H1 (cell line): ENCODE results near the gene LGI4. TPM values are rescaled to one million over a fixed set of nuclear protein-coding genes. Genes with fewer than 3 reads are reported as not detected.

Experiments used
- CTCF ChIA-PET: fragments of 300-600 bp; sonication (Branson Sonifier 250); formaldehyde crosslinking; loops from one replicate; lab custom pipeline; 2021; ENCODE audit not compliant: partially characterized antibody; lab: Charles Lee
- POLR2A ChIA-PET: fragments of 300-600 bp; sonication (Branson Sonifier 250); formaldehyde crosslinking; loops from one replicate; lab custom pipeline; 2021; ENCODE audit warnings: inconsistent platforms; ENCODE audit not compliant: partially characterized antibody; lab: Charles Lee
- DNase-seq, 2 experiments: peaks; one replicate each; pipeline versions ENCODE4 v3.0.0 to v3.0.0-alpha.2; 2010 to 2022; ENCODE audit warnings: low spot score in 2 of 2, low read depth in 1 of 2, mixed read lengths in 1 of 2
- FAIRE-seq: peaks from 2 replicates; lab custom pipeline; 2011; peaks lifted over from hg19 to GRCh38; lab: Jason Lieb, UNC
- H2AFZ ChIP-seq: 2 replicates; pipeline ENCODE4 v1.8.1; 2012; ENCODE audit warnings: low read length, inconsistent platforms
- H2AK5ac ChIP-seq: 2 replicates; pipeline ENCODE4 v1.6.1; 2013; ENCODE audit warnings: low read depth, low read length
- H2BK120ac ChIP-seq: replicated peaks from 2 replicates; pipeline ENCODE3; 2013; ENCODE audit warnings: low read depth, low read length, inconsistent platforms
- H2BK12ac ChIP-seq: 2 replicates; pipeline ENCODE4 v1.6.1; 2013; ENCODE audit warnings: low read depth, low read length
- H2BK15ac ChIP-seq: 2 replicates; pipeline ENCODE4 v1.6.1; 2013; ENCODE audit warnings: low read length
- H2BK20ac ChIP-seq: 2 replicates; pipeline ENCODE4 v1.6.1; 2013; ENCODE audit warnings: low read length
- H2BK5ac ChIP-seq: 2 replicates; pipeline ENCODE4 v1.6.1; 2013; ENCODE audit warnings: low read depth, low read length
- H3K14ac ChIP-seq: 2 replicates; pipeline ENCODE4 v1.6.1; 2013; ENCODE audit warnings: inconsistent platforms; ENCODE audit not compliant: insufficient read length
- H3K18ac ChIP-seq: 2 replicates; pipeline ENCODE4 v1.6.1; 2013; ENCODE audit warnings: low read length; ENCODE audit errors: extremely low read depth
- H3K23ac ChIP-seq: 2 replicates; pipeline ENCODE4 v1.6.1; 2013; ENCODE audit warnings: inconsistent platforms; ENCODE audit not compliant: insufficient read length
- H3K23me2 ChIP-seq: 2 replicates; pipeline ENCODE4 v1.6.1; 2013; ENCODE audit warnings: low read depth, low read length
- H3K27ac ChIP-seq: 2 replicates; pipeline ENCODE4 v1.6.1; 2011; ENCODE audit warnings: low read depth, low read length, inconsistent platforms
- H3K27me3 ChIP-seq, 4 experiments: replicated peaks in 1 of 4; 1 replicate in 1 of 4; 2 replicates in 3 of 4; pipeline versions ENCODE4 v1.6.1 to v1.8.1; 2011 to 2013; ENCODE audit warnings: low read length in 3 of 4, mild to moderate bottlenecking in 3 of 4, inconsistent platforms in 2 of 4, mixed read lengths in 2 of 4, moderate library complexity in 1 of 4; ENCODE audit not compliant: control insufficient read depth in 3 of 4, insufficient read depth in 3 of 4; ENCODE audit errors: extremely low read depth in 1 of 4
- H3K36me3 ChIP-seq, 4 experiments: 2 replicates each; pipeline versions ENCODE4 v1.6.1 to v1.8.1; 2011 to 2013; ENCODE audit warnings: mild to moderate bottlenecking in 4 of 4, low read length in 3 of 4, moderate library complexity in 2 of 4, control low read depth in 1 of 4, inconsistent platforms in 1 of 4; ENCODE audit not compliant: insufficient read depth in 4 of 4, control insufficient read depth in 2 of 4
- H3K4ac ChIP-seq: replicated peaks from 2 replicates; pipeline ENCODE3; 2013; ENCODE audit warnings: low read length, low read depth, mixed read lengths, inconsistent platforms; ENCODE audit not compliant: insufficient read length
- H3K4me1 ChIP-seq, 4 experiments: replicated peaks in 1 of 4; 1 replicate in 1 of 4; 2 replicates in 3 of 4; pipeline versions ENCODE4 v1.6.1 to v1.8.1; 2011 to 2013; ENCODE audit warnings: low read length in 3 of 4, inconsistent platforms in 2 of 4, mixed read lengths in 1 of 4; ENCODE audit not compliant: insufficient read depth in 4 of 4, control insufficient read depth in 3 of 4
- H3K4me2 ChIP-seq, 2 experiments: 2 replicates each; pipeline versions ENCODE4 v1.6.1 to v1.8.1; 2011 to 2013; ENCODE audit warnings: low read depth in 2 of 2, low read length in 2 of 2, control low read depth in 1 of 2, inconsistent platforms in 1 of 2, mild to moderate bottlenecking in 1 of 2; ENCODE audit not compliant: insufficient read depth in 1 of 2
- H3K4me3 ChIP-seq, 4 experiments: fragments of 200-600, 300-600 bp in 1 of 4; sonication (generic), shearing (Covaris generic), sonication (Bioruptor Twin) in 1 of 4; 2 replicates each; pipeline versions ENCODE4 v1.5.1 to v1.8.1; 2011 to 2016; ENCODE audit warnings: low read length in 4 of 4, low read depth in 3 of 4, control low read depth in 2 of 4, inconsistent platforms in 2 of 4, mild to moderate bottlenecking in 2 of 4, mixed read lengths in 1 of 4, moderate library complexity in 1 of 4; ENCODE audit not compliant: insufficient read depth in 2 of 4; ENCODE audit errors: extremely low read depth in 1 of 4
- H3K56ac ChIP-seq: replicated peaks from 2 replicates; pipeline ENCODE3; 2013; ENCODE audit warnings: low read depth, mild to moderate bottlenecking, mixed read lengths, low read length, inconsistent platforms; ENCODE audit not compliant: insufficient read length
- H3K79me1 ChIP-seq: 2 replicates; pipeline ENCODE4 v1.6.1; 2013; ENCODE audit warnings: low read depth, low read length, control low read depth
- H3K79me2 ChIP-seq, 2 experiments: 2 replicates each; pipeline versions ENCODE4 v1.6.1 to v1.8.1; 2012 to 2013; ENCODE audit warnings: low read length in 2 of 2, mild to moderate bottlenecking in 2 of 2, inconsistent platforms in 1 of 2; ENCODE audit not compliant: insufficient read depth in 2 of 2, control insufficient read depth in 1 of 2
- H3K9ac ChIP-seq, 4 experiments: replicated peaks in 1 of 4; 1 replicate in 1 of 4; 2 replicates in 3 of 4; pipeline versions ENCODE4 v1.6.1 to v1.8.1; 2011 to 2013; ENCODE audit warnings: low read depth in 3 of 4, low read length in 3 of 4, control low read depth in 2 of 4, mild to moderate bottlenecking in 2 of 4, moderate library complexity in 2 of 4, inconsistent platforms in 1 of 4; ENCODE audit errors: extremely low read depth in 1 of 4
- H3K9me3 ChIP-seq, 2 experiments: 2 replicates each; pipeline versions ENCODE4 v1.6.1 to v1.8.1; 2012 to 2013; ENCODE audit warnings: mild to moderate bottlenecking in 2 of 2, moderate library complexity in 2 of 2, control low read depth in 1 of 2, inconsistent platforms in 1 of 2, low read depth in 1 of 2, low read length in 1 of 2, mixed read lengths in 1 of 2; ENCODE audit not compliant: insufficient read depth in 2 of 2
- H4K20me1 ChIP-seq, 2 experiments: replicated peaks in 1 of 2; 2 replicates each; pipeline versions ENCODE3 to v1.8.1; 2011 to 2013; ENCODE audit warnings: inconsistent platforms in 2 of 2, low read length in 2 of 2, mild to moderate bottlenecking in 1 of 2; ENCODE audit not compliant: insufficient read depth in 2 of 2, control insufficient read depth in 1 of 2
- H4K5ac ChIP-seq: 2 replicates; pipeline ENCODE4 v1.6.1; 2013; ENCODE audit warnings: low read length, low read depth, mixed read lengths, inconsistent platforms; ENCODE audit not compliant: insufficient read length
- H4K8ac ChIP-seq: 2 replicates; pipeline ENCODE4 v1.8.0; 2013; ENCODE audit warnings: mild to moderate bottlenecking, moderate library complexity, low read length, inconsistent platforms; ENCODE audit not compliant: insufficient read depth; ENCODE audit errors: extremely low read depth
- H4K91ac ChIP-seq: replicated peaks from 2 replicates; pipeline ENCODE3; 2013; ENCODE audit warnings: low read length, mixed read lengths, inconsistent platforms; ENCODE audit not compliant: insufficient read length
- BCL11A ChIP-seq, 2 experiments: IDR thresholded peaks; one replicate each; pipeline ENCODE4 v1.6.1; 2011; ENCODE audit warnings: low read depth in 2 of 2, low read length in 2 of 2, mild to moderate bottlenecking in 2 of 2
- CREB1 ChIP-seq: IDR thresholded peaks from 2 replicates; pipeline ENCODE4 v1.6.1; 2012; ENCODE audit warnings: inconsistent platforms
- E2F6 ChIP-seq: IDR thresholded peaks from 2 replicates; pipeline ENCODE4 v1.6.1; 2012; ENCODE audit warnings: inconsistent platforms
- JUND ChIP-seq: IDR thresholded peaks from 2 replicates; pipeline ENCODE4 v1.6.1; 2011; ENCODE audit warnings: mild to moderate bottlenecking, improper control_type of control experiment, low read length
- NANOG ChIP-seq: IDR thresholded peaks from 2 replicates; pipeline ENCODE4 v1.6.1; 2011; ENCODE audit warnings: low read length, low read depth, mild to moderate bottlenecking, inconsistent platforms; ENCODE audit not compliant: insufficient read depth, poor library complexity, severe bottlenecking
- POLR2A ChIP-seq, 2 experiments: IDR thresholded peaks; 1 replicate in 1 of 2; 2 replicates in 1 of 2; pipeline ENCODE4 v1.6.1; 2011; ENCODE audit warnings: low read depth in 2 of 2, low read length in 2 of 2, mild to moderate bottlenecking in 2 of 2; ENCODE audit errors: control extremely low read depth in 1 of 2
- POU5F1 ChIP-seq: IDR thresholded peaks from 2 replicates; pipeline ENCODE4 v1.6.1; 2011; ENCODE audit warnings: low read depth, mild to moderate bottlenecking, low read length, moderate library complexity
- SP4 ChIP-seq: IDR thresholded peaks from 2 replicates; pipeline ENCODE4 v1.6.1; 2012; ENCODE audit warnings: low read length, inconsistent platforms
- SRF ChIP-seq: IDR thresholded peaks from 2 replicates; pipeline ENCODE4 v1.6.1; 2011; ENCODE audit warnings: mild to moderate bottlenecking, low read depth, low read length, moderate library complexity
- TAF1 ChIP-seq: IDR thresholded peaks from 2 replicates; pipeline ENCODE4 v1.6.1; 2011; ENCODE audit warnings: mild to moderate bottlenecking, low read depth, low read length
- TCF12 ChIP-seq: IDR thresholded peaks from 2 replicates; pipeline ENCODE4 v1.6.1; 2011; ENCODE audit warnings: low read depth, mild to moderate bottlenecking, low read length
- TEAD4 ChIP-seq: IDR thresholded peaks from 2 replicates; pipeline ENCODE4 v1.6.1; 2012; ENCODE audit warnings: low read depth, low read length, inconsistent platforms, mixed read lengths
- USF2 ChIP-seq: IDR thresholded peaks from 2 replicates; pipeline ENCODE4 v1.6.1; 2011; ENCODE audit warnings: low read length, improper control_type of control experiment
- YY1 ChIP-seq: IDR thresholded peaks from 2 replicates; pipeline ENCODE4 v1.6.1; 2011; ENCODE audit warnings: low read depth, mild to moderate bottlenecking, low read length
- WGBS, 2 experiments: shearing (Covaris generic) in 1 of 2; methylation state at CpG; one replicate each; pipeline versions ENCODE4 v1.1.6 to v1.1.7; 2013 to 2015; ENCODE audit warnings: low lambda C conversion rate in 2 of 2, mixed read lengths in 2 of 2, inconsistent platforms in 1 of 2, low coverage in 1 of 2, missing lambda C conversion rate in 1 of 2; ENCODE audit not compliant: insufficient replicate concordance in 2 of 2, insufficient coverage in 1 of 2, insufficient read length in 1 of 2; ENCODE audit errors: extremely low coverage in 1 of 2, missing lambda C conversion rate in 1 of 2; 5-methylcytosine and 5-hydroxymethylcytosine counted together
- polyA plus RNA-seq, 7 experiments: library from polyadenylated mRNA; depleted of rRNA in 3 of 7; stranded (reverse) in 5 of 7; unstranded in 2 of 7; fragments of >200 nt in 5 of 7; fragments of 200-250 nt in 2 of 7; gene quantifications; 1 replicate in 5 of 7; 2 replicates in 1 of 7; 4 replicates in 1 of 7; pipeline versions ENCODE4 v1.2.1 to v1.2.3, GENCODE V29; 2011 to 2013; ENCODE audit warnings: missing spikeins in 2 of 7, mixed read lengths in 2 of 7
- total RNA-seq: library from RNA; stranded (reverse); fragmentation: NEBNext Ultra II Directional; extraction: Animal tissue kit (Norgen Biotek cat#: 25700); gene quantifications from 2 replicates; pipeline ENCODE4 v1.2.1, GENCODE V29; 2021

LGI4 gene
- total and polyA plus RNA-seq, 2 of the 8 experiments (the other 6 are each of a cell fraction or from before 2014, with no cell fraction given) = 2.0 to 8.2 TPM

- 77% methylated on average over 3 of the region's 3 CpGs; no CpG with 5 or more reads in 1 of the 2 experiments for WGBS, 2 experiments
- Histone ChIP-seq H3K27me3 (peaks cover 0 to 2% (median 0%) of the 10 kb centered on the region in 4 experiments; a peak in 1 of 7 replicates), H2BK120ac (no peak overlapping the region), H3K4ac (no peak overlapping the region), H3K23me2 (no peaks in the 10 kb centered on the region), H3K4me3 (no peak overlapping the region), H3K4me2 (no peak overlapping the region), H3K23ac (no peak overlapping the region), H4K8ac (no peak overlapping the region), H3K18ac (no peak overlapping the region), H3K79me1 (no peaks in the 10 kb centered on the region), H3K27ac (no peak overlapping the region), H3K9me3 (no peaks in the 10 kb centered on the region; a peak in 1 of 4 replicates), H2BK5ac (no peak overlapping the region), H3K36me3 (no peaks in the 10 kb centered on the region), H2AFZ (no peak overlapping the region), H4K91ac (no peak overlapping the region), H2BK15ac (no peak overlapping the region), H3K56ac (no peak overlapping the region), H4K20me1 (no peaks in the 10 kb centered on the region), H4K5ac (no peak overlapping the region), H2BK12ac (peak overlapping the region; percentile 43; the same call in 1 of the 2 replicates), H2AK5ac (no peak overlapping the region), H3K4me1 (peaks cover 0 to 10% (median 1%) of the 10 kb centered on the region in 4 experiments; a peak in 3 of 7 replicates), H3K9ac (no peak overlapping the region), H3K14ac (no peak overlapping the region), H2BK20ac (0 out of 2 replicates have a peak overlapping the region, but pooled peaks have one; percentile 34), H3K79me2 (no peaks in the 10 kb centered on the region)
- POLR2A ChIA-PET = interaction anchor here (2.4 kb wide), 1 partner anchor 17 kb away, joined by 7 read pairs; no protein-coding TSS in a partner anchor
- CTCF ChIA-PET = interaction anchor here (1.4 to 4.5 kb wide), 3 partner anchors 29 to 186 kb away, joined by 5 to 28 read pairs (median 6); no protein-coding TSS in a partner anchor
- FAIRE-seq = no peak
- TF ChIP-seq SP4 (no peak), TAF1 (no peak), USF2 (no peak), YY1 (no peak), POLR2A (IDR thresholded peaks at IDR 0.05; ENCODE audit: control extremely low read depth in 1 of 2, low read depth in 2 of 2, low read length in 2 of 2) (no peak), CREB1 (no peak), SRF (no peak), TEAD4 (no peak), NANOG (no peak), TCF12 (no peak), POU5F1 (no peak), JUND (no peak), BCL11A (IDR thresholded peaks at IDR 0.05; ENCODE audit: low read depth in 2 of 2, low read length in 2 of 2) (no peak), E2F6 (no peak)
- no peak for DNase-seq
These were observed 50.4 kb downstream of the LGI4 start for GRCh38 chr19:35084509-35084762.
